K562 (cell line): ENCODE measurements around the gene ANKMY1.

Experiments
- FUS ChIP-seq: fragments of 200-400 bp; formaldehyde crosslinking; optimal IDR thresholded peaks from 2 replicates; pipeline ENCODE3; 2017; ENCODE audit warnings: low read depth, low read length
- GATA2 ChIP-seq: sonication (generic); formaldehyde crosslinking; IDR thresholded peaks from 2 replicates; pipeline ENCODE4 v1.4.0; 2020; ENCODE audit warnings: mild to moderate bottlenecking, missing genetic modification reagents
- POLR2AphosphoS5 ChIP-seq: IDR thresholded peaks from 2 replicates; pipeline ENCODE4 v1.6.1; 2011; ENCODE audit warnings: mild to moderate bottlenecking, low read depth, low read length, moderate library complexity; ENCODE audit not compliant: control insufficient read depth, insufficient read depth
- SIN3B ChIP-seq: fragments of 450-650 bp; IDR thresholded peaks from 2 replicates; pipeline ENCODE4 v1.6.1; 2017; ENCODE audit warnings: low read depth, mild to moderate bottlenecking, moderate library complexity
- TARDBP ChIP-seq: fragments of 450-650 bp; IDR thresholded peaks from 2 replicates; pipeline ENCODE4 v1.6.1; 2016
- TFAM ChIP-seq: fragments of 250-450 bp; sonication (Bioruptor Pico); conservative IDR thresholded peaks from 2 replicates; pipeline ENCODE4 v1.5.0; 2021; ENCODE audit warnings: mild to moderate bottlenecking, moderate library complexity
- TF ChIP-seq, protein P1 (sequence below), 3 experiments: IDR thresholded peaks in 2 of 3; conservative IDR thresholded peaks in 1 of 3; 2 replicates each; pipeline ENCODE4 v1.5.1; 2011 to 2012; ENCODE audit warnings: low read length in 3 of 3, mild to moderate bottlenecking in 3 of 3, control low read depth in 2 of 3, improper control_type of control experiment in 1 of 3, inconsistent platforms in 1 of 3, low read depth in 1 of 3, mixed read lengths in 1 of 3, moderate library complexity in 1 of 3; ENCODE audit not compliant: insufficient read depth in 2 of 3

- TF ChIP-seq FUS (no peak), GATA2 (CRISPR knock-in tag) (no peak), SIN3B (no peak), POLR2AphosphoS5 (no peak), TARDBP (no peak), TFAM (CRISPR knock-in tag) (no peak)
- TF ChIP-seq, protein P1, sequence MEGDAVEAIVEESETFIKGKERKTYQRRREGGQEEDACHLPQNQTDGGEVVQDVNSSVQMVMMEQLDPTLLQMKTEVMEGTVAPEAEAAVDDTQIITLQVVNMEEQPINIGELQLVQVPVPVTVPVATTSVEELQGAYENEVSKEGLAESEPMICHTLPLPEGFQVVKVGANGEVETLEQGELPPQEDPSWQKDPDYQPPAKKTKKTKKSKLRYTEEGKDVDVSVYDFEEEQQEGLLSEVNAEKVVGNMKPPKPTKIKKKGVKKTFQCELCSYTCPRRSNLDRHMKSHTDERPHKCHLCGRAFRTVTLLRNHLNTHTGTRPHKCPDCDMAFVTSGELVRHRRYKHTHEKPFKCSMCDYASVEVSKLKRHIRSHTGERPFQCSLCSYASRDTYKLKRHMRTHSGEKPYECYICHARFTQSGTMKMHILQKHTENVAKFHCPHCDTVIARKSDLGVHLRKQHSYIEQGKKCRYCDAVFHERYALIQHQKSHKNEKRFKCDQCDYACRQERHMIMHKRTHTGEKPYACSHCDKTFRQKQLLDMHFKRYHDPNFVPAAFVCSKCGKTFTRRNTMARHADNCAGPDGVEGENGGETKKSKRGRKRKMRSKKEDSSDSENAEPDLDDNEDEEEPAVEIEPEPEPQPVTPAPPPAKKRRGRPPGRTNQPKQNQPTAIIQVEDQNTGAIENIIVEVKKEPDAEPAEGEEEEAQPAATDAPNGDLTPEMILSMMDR (IDR thresholded peaks at IDR 0.05 in 2 of 3, conservative IDR thresholded peaks at IDR 0.05 in 1 of 3; ENCODE audit: insufficient read depth in 2 of 3, low read depth in 1 of 3, low read length in 3 of 3), result no peak
Observed at GRCh38 chr2:240429872-240430491, 127.8 kb downstream of the ANKMY1 start.
